Activated CD8-positive, alpha-beta T cell treated with anti-CD3 and anti-CD28 coated beads, Interleukin-2, amount 10 ng/mL, durations not matched to agents 7 days and 5 days (primary cell): Measurements from ENCODE around the gene SERPINH1. TPM values are rescaled to one million over a fixed set of nuclear protein-coding genes. Genes with fewer than 3 reads are reported as not detected.

ENCODE experiments used
- ATAC-seq: fragments of 150-1000 bp; cut with Tn5 transposase; one replicate; pipeline ENCODE4 v1.10.0; 2021; ENCODE audit warnings: moderate library complexity
- CTCF ChIA-PET: fragments of 350-600 bp; sonication (Branson Sonifier 250); formaldehyde crosslinking; loops from one replicate; lab custom pipeline; 2021; ENCODE audit warnings: antibody characterized with exemption; lab: Charles Lee
- POLR2A ChIA-PET: fragments of 350-600 bp; sonication (Branson Sonifier 250); formaldehyde crosslinking; loops from one replicate; lab custom pipeline; 2021; ENCODE audit warnings: antibody characterized with exemption; lab: Charles Lee
- DNase-seq: peaks from one replicate; pipeline ENCODE4 v3.0.0-alpha.2; 2020
- H3K27ac Mint-ChIP-seq: one replicate; pipeline ENCODE4 v1.8.0; 2021; ENCODE audit warnings: mild to moderate bottlenecking, mixed read lengths
- H3K27me3 Mint-ChIP-seq: one replicate; pipeline ENCODE4 v1.8.0; 2021; ENCODE audit warnings: low read depth, mixed read lengths
- H3K36me3 Mint-ChIP-seq: one replicate; pipeline ENCODE4 v1.8.0; 2021; ENCODE audit warnings: low read depth, mixed read lengths
- H3K4me1 Mint-ChIP-seq: one replicate; pipeline ENCODE4 v1.8.0; 2021; ENCODE audit warnings: low read depth, mixed read lengths
- H3K4me3 Mint-ChIP-seq: one replicate; pipeline ENCODE4 v1.8.0; 2021; ENCODE audit warnings: mild to moderate bottlenecking, mixed read lengths
- H3K9me3 Mint-ChIP-seq: one replicate; pipeline ENCODE4 v1.8.0; 2022; ENCODE audit warnings: mixed read lengths; ENCODE audit not compliant: insufficient read depth
- total RNA-seq, 2 experiments: library from RNA; stranded (reverse); gene quantifications; one replicate each; pipeline ENCODE4 v1.2.3, GENCODE V29; 2021

Gene SERPINH1
- total RNA-seq, 2 experiments from 2014 or later = 9.3 to 10.8 TPM

DNA sequence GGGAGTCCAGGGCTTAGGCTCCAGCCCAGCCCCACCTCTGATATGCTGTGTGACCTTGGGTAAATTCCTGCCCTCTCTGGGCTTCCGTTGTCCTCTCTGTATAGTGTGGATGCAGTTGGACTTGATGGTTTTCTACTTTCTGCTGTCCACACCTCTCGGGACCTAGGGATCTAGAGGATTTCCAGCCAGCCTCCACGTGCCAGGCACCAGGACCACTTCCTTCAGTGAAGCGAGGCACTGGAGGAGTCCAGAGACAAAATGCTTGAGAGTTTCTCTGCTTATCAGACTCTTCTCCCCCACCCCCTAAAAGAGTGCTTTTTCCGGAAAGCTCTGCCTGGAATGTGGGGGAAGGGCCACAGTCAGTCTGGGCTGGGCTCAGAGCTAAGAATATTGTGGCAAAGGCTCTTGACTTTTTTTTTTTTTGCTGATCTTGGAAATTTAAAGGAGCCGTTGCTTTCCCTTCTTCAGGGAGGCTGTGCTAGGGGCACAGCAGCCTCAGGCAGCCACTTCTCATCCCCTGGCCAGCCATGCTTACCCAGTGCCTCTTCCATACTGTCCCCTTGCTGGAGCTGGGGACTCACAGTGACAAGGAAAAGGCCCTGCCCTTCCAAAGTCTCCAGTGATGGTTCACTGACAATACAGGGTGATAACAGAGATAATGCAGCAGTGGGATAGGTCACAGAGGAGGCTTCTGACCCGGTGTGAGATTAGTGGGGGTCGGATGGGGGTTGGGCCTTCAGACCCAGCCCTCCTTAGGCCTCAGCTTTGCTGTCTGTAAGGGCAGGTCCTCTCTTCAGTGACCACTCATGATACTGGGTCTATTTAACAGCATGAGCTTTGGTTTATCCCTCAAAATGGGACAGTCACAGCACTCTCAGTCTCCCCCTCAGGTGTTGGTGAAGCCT is 2.9 kb upstream of the SERPINH1 start:
- Mint-ChIP-seq H3K9me3 (no peaks in the 10 kb centered on the region), H3K27me3 (peaks cover 2% of the 10 kb centered on the region), H3K36me3 (no peaks in the 10 kb centered on the region), H3K4me3 (no peak overlapping the region), H3K4me1 (peaks cover 36% of the 10 kb centered on the region), H3K27ac (no peak overlapping the region)
- ChIA-PET POLR2A (interaction anchor here (0.6 kb wide), 1 partner anchor 189 kb away, joined by 3 read pairs; no protein-coding TSS in a partner anchor), CTCF (interaction anchor here (1.7 kb wide), 1 partner anchor 12 kb away, joined by 3 read pairs; no protein-coding TSS in a partner anchor)
- ATAC-seq = no peak
- DNase-seq = no peak

DNA sequence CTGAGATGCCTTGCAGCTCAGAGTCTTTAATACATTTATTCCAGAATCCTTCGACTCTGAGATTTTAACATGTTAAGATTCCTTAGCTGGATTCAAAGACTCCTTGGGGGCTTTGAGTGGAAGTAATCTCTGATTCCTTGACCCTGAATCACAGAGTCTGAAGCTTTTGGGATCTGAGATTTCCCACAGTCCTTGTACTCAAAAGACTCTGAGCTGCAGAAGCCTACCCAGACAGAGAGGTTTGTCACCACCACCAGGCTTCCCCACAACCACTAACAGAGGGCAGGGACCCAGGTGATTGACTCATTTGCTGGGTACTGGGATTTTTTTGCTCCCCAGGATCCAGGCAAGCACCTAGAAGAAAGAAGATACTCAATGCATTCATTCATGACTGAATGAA is 1.4 kb upstream of the SERPINH1 start:
- ATAC-seq (no peak), DNase-seq (no peak)
- Mint-ChIP-seq H3K4me1 (peaks cover 50% of the 10 kb centered on the region), H3K4me3 (peak overlapping the region; percentile 96), H3K27me3 (peaks cover 2% of the 10 kb centered on the region), H3K36me3 (no peaks in the 10 kb centered on the region), H3K27ac (peak overlapping the region; percentile 67), H3K9me3 (no peaks in the 10 kb centered on the region)
- CTCF ChIA-PET = interaction anchor here (1.4 to 1.9 kb wide), 2 partner anchors 14 to 312 kb away, joined by 3 to 6 read pairs; no protein-coding TSS in a partner anchor
- POLR2A ChIA-PET = interaction anchor here (0.5 to 1.7 kb wide), 4 partner anchors 8 to 92 kb away, joined by 3 to 6 read pairs (median 5); no protein-coding TSS in a partner anchor

DNA sequence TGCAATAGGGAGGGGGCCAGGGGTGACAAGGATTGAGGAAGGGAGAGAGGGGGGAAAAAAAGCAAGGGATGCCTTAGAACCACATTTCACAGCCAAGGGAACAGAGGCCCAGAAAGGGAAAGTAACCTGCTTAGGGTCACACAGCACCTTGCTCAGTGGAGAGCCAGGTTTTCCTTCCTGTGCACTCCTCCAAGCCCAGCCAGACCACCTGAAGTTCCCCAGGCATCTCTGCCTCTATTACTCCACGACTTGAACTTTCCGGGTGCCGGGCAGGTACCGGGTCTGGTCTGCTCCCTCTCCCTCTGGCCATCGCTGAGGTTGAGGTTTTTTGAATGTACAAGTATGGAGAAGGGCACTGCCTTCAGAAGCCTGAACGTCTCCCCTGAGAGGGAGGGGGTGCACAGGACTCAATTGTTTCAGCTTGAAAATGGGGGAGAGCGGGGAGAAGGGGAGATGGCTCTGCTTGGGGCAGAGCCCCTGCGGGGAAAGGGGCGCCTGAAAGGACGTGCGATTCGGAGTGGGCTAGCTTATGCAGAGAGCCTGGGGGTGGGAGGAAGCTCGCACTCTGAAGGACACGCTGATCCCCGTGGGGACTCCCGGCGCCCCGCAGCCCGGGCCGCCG is 516 bp upstream of the SERPINH1 start:
- peak; percentile 60 for ATAC-seq
- DNase-seq = no peak
- Mint-ChIP-seq H3K27ac (peak overlapping the region; percentile 97), H3K4me1 (peaks cover 59% of the 10 kb centered on the region), H3K9me3 (no peaks in the 10 kb centered on the region), H3K27me3 (peaks cover 2% of the 10 kb centered on the region), H3K4me3 (peak overlapping the region; percentile 96), H3K36me3 (no peaks in the 10 kb centered on the region)
- CTCF ChIA-PET = interaction anchor here (1.4 to 1.9 kb wide), 2 partner anchors 15 to 313 kb away, joined by 3 to 6 read pairs; no protein-coding TSS in a partner anchor
- POLR2A ChIA-PET = interaction anchor here (0.9 to 1.7 kb wide), 8 partner anchors 8 to 27 kb away, joined by 3 to 6 read pairs (median 3); no protein-coding TSS in a partner anchor

DNA sequence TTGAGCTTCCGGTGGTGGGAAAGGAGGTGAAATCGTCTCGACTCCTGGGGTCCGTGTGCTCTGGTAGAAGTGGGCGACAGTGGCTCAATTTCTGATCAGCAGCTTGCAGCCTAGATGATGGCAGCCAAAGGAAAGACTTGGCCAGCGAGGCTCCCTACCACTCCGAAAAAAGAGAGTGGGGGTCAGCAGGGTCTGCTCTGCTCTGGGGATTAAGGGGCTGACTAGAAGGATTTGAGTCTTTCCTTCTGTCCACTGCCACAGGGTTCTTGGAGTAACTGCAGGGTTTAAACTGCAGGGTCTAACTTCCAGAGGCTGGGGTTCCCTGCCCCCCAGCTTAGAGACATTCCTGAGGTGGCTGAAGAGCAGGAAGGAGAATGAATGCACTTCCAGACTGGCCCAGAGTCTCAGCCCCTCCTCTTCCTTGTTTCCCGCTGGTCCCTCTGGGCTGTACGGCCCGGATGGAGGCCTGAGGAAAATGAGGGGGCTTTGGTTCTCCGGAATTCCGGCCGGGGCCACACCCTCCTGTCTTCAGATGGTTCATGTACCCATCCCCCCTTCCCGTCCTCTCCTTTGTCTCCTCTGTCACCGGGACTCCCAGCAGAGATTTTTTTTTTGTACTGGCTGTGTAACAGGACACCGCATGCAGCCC is 907 bp downstream of the SERPINH1 start:
- CTCF ChIA-PET = interaction anchor here (0.7 to 0.9 kb wide), 2 partner anchors 15 to 37 kb away, joined by 3 read pairs; partner anchors contain the start of gene GDPD5
- POLR2A ChIA-PET = interaction anchor here (0.8 to 1.5 kb wide), 5 partner anchors 11 to 288 kb away, joined by 3 read pairs; no protein-coding TSS in a partner anchor
- DNase-seq = no peak
- ATAC-seq = no peak
- Mint-ChIP-seq H3K9me3 (no peaks in the 10 kb centered on the region), H3K27ac (peak overlapping the region; percentile 97), H3K4me3 (peak overlapping the region; percentile 96), H3K4me1 (peaks cover 64% of the 10 kb centered on the region), H3K27me3 (peaks cover 2% of the 10 kb centered on the region), H3K36me3 (no peaks in the 10 kb centered on the region)

- ChIA-PET CTCF (interaction anchor here (0.8 kb wide), 1 partner anchor 12 kb away, joined by 3 read pairs; no protein-coding TSS in a partner anchor), POLR2A (no interaction called here)
- Mint-ChIP-seq H3K27ac (peak overlapping the region; percentile 97), H3K4me1 (peaks cover 64% of the 10 kb centered on the region), H3K4me3 (peak overlapping the region; percentile 96), H3K27me3 (peaks cover 2% of the 10 kb centered on the region), H3K36me3 (peaks cover 3% of the 10 kb centered on the region), H3K9me3 (no peaks in the 10 kb centered on the region)
- DNase-seq = no peak
- no peak for ATAC-seq
These were observed 1.5 kb downstream of the SERPINH1 start for GRCh38 chr11:75563501-75563977.

GRCh38 chr11:75563978-75564552 is 2.0 kb downstream of the SERPINH1 start:
- ATAC-seq (no peak), DNase-seq (no peak)
- Mint-ChIP-seq H3K4me3 (peak overlapping the region; percentile 96), H3K9me3 (no peaks in the 10 kb centered on the region), H3K27me3 (peaks cover 2% of the 10 kb centered on the region), H3K36me3 (peaks cover 8% of the 10 kb centered on the region), H3K4me1 (peaks cover 64% of the 10 kb centered on the region), H3K27ac (peak overlapping the region; percentile 30)
- POLR2A ChIA-PET = no interaction called here
- CTCF ChIA-PET = interaction anchor here (0.8 to 1.3 kb wide), 2 partner anchors 11 to 17 kb away, joined by 3 to 4 read pairs; no protein-coding TSS in a partner anchor

DNA sequence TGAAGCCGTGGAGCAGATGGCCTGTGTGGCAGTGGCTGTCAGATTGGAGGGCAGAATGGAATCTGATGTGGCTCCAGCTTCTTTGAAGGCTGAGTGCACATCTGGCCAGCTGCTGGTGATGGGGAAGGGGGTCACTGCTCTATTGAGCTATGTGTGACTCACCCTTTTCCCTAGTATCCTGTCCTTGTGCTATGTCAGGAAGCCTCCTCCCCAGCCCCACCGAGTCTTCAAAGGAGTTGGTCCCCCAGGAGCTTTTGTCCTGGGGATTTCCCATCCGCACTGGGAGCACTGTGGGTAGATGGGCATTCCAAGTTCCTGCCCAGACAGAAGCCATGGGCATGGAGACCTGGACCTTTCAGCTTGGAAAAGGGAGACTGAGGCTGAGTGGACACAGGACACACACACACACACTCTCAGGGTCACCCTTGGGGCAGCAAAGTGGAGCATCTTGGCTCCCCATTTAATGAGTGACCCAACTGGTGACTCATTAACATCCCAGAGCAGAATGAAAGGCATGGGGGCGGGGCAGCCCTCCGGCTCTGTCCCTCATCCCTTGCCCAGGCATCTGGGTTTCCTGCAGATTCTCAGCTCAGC is 3.3 kb downstream of the SERPINH1 start:
- Mint-ChIP-seq H3K36me3 (peaks cover 9% of the 10 kb centered on the region), H3K9me3 (no peaks in the 10 kb centered on the region), H3K4me1 (peaks cover 62% of the 10 kb centered on the region), H3K27me3 (no peaks in the 10 kb centered on the region), H3K4me3 (no peak overlapping the region), H3K27ac (peak overlapping the region; percentile 80)
- ATAC-seq (no peak), DNase-seq (no peak)
- POLR2A ChIA-PET = no interaction called here
- CTCF ChIA-PET = interaction anchor here (0.8 to 3.1 kb wide), 11 partner anchors 9 to 157 kb away, joined by 3 to 18 read pairs (median 4); no protein-coding TSS in a partner anchor

DNA sequence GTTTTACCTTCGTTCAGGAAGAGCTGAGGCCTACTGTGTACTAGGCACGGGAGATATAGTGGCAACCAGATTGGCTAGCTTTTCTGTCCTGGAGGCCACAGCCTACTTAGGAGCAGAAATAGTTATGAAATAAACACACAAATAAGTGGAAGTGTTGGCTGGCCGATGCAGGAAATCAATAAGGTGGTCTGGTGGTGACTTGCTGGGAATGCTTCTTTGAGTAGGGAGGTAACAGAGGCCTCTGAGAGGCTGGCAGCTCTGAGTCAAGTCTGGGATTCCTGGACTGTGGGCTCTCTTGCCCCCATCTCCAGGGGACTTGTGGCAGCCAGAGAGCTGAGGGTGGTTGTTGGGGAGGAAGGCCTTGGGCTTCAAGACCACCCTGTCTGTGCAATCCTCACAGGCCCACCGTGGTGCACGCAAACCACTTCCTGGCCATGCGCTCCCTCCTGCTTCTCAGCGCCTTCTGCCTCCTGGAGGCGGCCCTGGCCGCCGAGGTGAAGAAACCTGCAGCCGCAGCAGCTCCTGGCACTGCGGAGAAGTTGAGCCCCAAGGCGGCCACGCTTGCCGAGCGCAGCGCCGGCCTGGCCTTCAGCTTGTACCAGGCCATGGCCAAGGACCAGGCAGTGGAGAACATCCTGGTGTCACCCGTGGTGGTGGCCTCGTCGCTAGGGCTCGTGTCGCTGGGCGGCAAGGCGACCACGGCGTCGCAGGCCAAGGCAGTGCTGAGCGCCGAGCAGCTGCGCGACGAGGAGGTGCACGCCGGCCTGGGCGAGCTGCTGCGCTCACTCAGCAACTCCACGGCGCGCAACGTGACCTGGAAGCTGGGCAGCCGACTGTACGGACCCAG is 4.1 kb downstream of the SERPINH1 start:
- Mint-ChIP-seq H3K4me1 (peaks cover 55% of the 10 kb centered on the region), H3K9me3 (no peaks in the 10 kb centered on the region), H3K4me3 (no peak overlapping the region), H3K27me3 (no peaks in the 10 kb centered on the region), H3K27ac (peak overlapping the region; percentile 80), H3K36me3 (peaks cover 11% of the 10 kb centered on the region)
- ChIA-PET CTCF (interaction anchor here (0.8 to 3.1 kb wide), 11 partner anchors 8 to 158 kb away, joined by 3 to 18 read pairs (median 4); no protein-coding TSS in a partner anchor), POLR2A (no interaction called here)
- DNase-seq (peak; percentile 66), ATAC-seq (no peak)

- Mint-ChIP-seq H3K27me3 (no peaks in the 10 kb centered on the region), H3K4me3 (no peak overlapping the region), H3K9me3 (no peaks in the 10 kb centered on the region), H3K27ac (no peak overlapping the region), H3K4me1 (peaks cover 48% of the 10 kb centered on the region), H3K36me3 (peaks cover 11% of the 10 kb centered on the region)
- ChIA-PET CTCF (interaction anchor here (1.3 to 3.1 kb wide), 7 partner anchors 9 to 158 kb away, joined by 3 to 18 read pairs (median 5); no protein-coding TSS in a partner anchor), POLR2A (no interaction called here)
- ATAC-seq (no peak), DNase-seq (no peak)
These were observed 4.8 kb downstream of the SERPINH1 start for GRCh38 chr11:75566763-75567279.
